Measurements from ENCODE around the gene NTN3. TPM values are rescaled to one million over a fixed set of nuclear protein-coding genes. Genes with fewer than 3 reads are reported as not detected.

Gene NTN3
- total and polyA plus RNA-seq, 3 donors from 2014 or later: 1.1 to 1.7 TPM; not detected in 1

- intact Hi-C loops (cut with DNase I; ENCODE audit: low total_unique reads): no loop called here
- H3K9me3 ChIP-seq: no peaks in the 10 kb centered on the region
- no peaks in the 10 kb centered on the region for H3K27me3 ChIP-seq
- WGBS, 2 donors: 94 to 97% methylated on average over 25 to 28 of the region's 28 CpGs
- peaks cover 17% of the 10 kb centered on the region for H3K4me1 ChIP-seq
- no peaks in the 10 kb centered on the region for H3K36me3 ChIP-seq (ENCODE audit: low read depth, missing control alignments)
- H3K27ac ChIP-seq: no peak overlapping the region
- DNase-seq: no peak
- no peak for TF ChIP-seq CTCF (IDR thresholded peaks at IDR 0.05)
- no peak for TF ChIP-seq POLR2A (IDR thresholded peaks at IDR 0.05)
- H3K4me3 ChIP-seq: no peak overlapping the region
Observed at GRCh38 chr16:2455081-2455845, 15.8 kb upstream of the NTN3 start.

- Histone ChIP-seq H3K4me1 (peaks cover 17% of the 10 kb centered on the region), H3K27me3 (no peaks in the 10 kb centered on the region), H3K36me3 (ENCODE audit: low read depth, missing control alignments) (no peaks in the 10 kb centered on the region), H3K9me3 (no peaks in the 10 kb centered on the region), H3K4me3 (no peak overlapping the region), H3K27ac (no peak overlapping the region)
- intact Hi-C loops (cut with DNase I; ENCODE audit: low total_unique reads): no loop called here
- no peak for TF ChIP-seq POLR2A (IDR thresholded peaks at IDR 0.05)
- TF ChIP-seq CTCF (IDR thresholded peaks at IDR 0.05): no peak
- WGBS, 2 donors: 97 to 100% methylated on average over 7 to 21 of the region's 21 CpGs
- DNase-seq: no peak
Observed at GRCh38 chr16:2456551-2457153, 14.4 kb upstream of the NTN3 start.

- Histone ChIP-seq H3K4me1 (peaks cover 14% of the 10 kb centered on the region), H3K9me3 (no peaks in the 10 kb centered on the region), H3K27ac (no peak overlapping the region), H3K36me3 (ENCODE audit: low read depth, missing control alignments) (no peaks in the 10 kb centered on the region), H3K4me3 (no peak overlapping the region), H3K27me3 (no peaks in the 10 kb centered on the region)
- TF ChIP-seq POLR2A (IDR thresholded peaks at IDR 0.05) (no peak), CTCF (IDR thresholded peaks at IDR 0.05) (no peak)
- 73 to 77% methylated on average over 12 to 13 of the region's 13 CpGs for WGBS, 2 donors
- DNase-seq: no peak
- intact Hi-C loops (cut with DNase I; ENCODE audit: low total_unique reads): no loop called here
Observed at GRCh38 chr16:2457267-2457666, 13.8 kb upstream of the NTN3 start.

GRCh38 chr16:2457946-2458345, 13.2 kb upstream of the NTN3 start:
- Histone ChIP-seq H3K9me3 (no peaks in the 10 kb centered on the region), H3K36me3 (ENCODE audit: low read depth, missing control alignments) (no peaks in the 10 kb centered on the region), H3K27me3 (no peaks in the 10 kb centered on the region), H3K4me1 (peaks cover 14% of the 10 kb centered on the region), H3K4me3 (no peak overlapping the region), H3K27ac (no peak overlapping the region)
- TF ChIP-seq CTCF (IDR thresholded peaks at IDR 0.05): no peak
- TF ChIP-seq POLR2A (IDR thresholded peaks at IDR 0.05): no peak
- DNase-seq: no peak
- 51 to 71% methylated on average over 7 of the region's 7 CpGs for WGBS, 2 donors
- intact Hi-C loops (cut with DNase I; ENCODE audit: low total_unique reads): no loop called here
